A673 (cell line): ENCODE data around the gene SLC44A3. TPM values are rescaled to one million over a fixed set of nuclear protein-coding genes. Genes with fewer than 3 reads are reported as not detected.

Experiments
- BruUV-seq: library from RNA; stranded (reverse); fragments of 400-500 nt; replicated peaks from 2 replicates; lab custom pipeline; 2021; lab: Mats Ljungman, UMichigan
- CTCF ChIA-PET: fragments of 300-600 bp; sonication (Branson Sonifier 250); formaldehyde crosslinking; loops from one replicate; lab custom pipeline; 2022; ENCODE audit warnings: antibody characterized with exemption; lab: Charles Lee
- POLR2A ChIA-PET: fragments of 300-600 bp; sonication (Branson Sonifier 250); formaldehyde crosslinking; loops from one replicate; lab custom pipeline; 2022; ENCODE audit warnings: antibody characterized with exemption; ENCODE audit not compliant: low non-redundant PET; lab: Charles Lee
- DNase-seq: peaks from one replicate; pipeline ENCODE4 v3.0.0-alpha.2; 2015; ENCODE audit warnings: low spot score
- H3K27ac ChIP-seq: fragments of 200-600 bp; sonication (generic); 2 replicates; pipeline ENCODE4 v1.5.1; 2016; ENCODE audit warnings: mixed run types, low read depth, mild to moderate bottlenecking, mixed read lengths, antibody characterized with exemption, low read length; ENCODE audit not compliant: poor library complexity, severe bottlenecking
- H3K27me3 ChIP-seq: fragments of 200-600 bp; sonication (generic); replicated peaks from 2 replicates; pipeline ENCODE4 v1.6.1; 2017; ENCODE audit warnings: mixed run types, low read depth, mild to moderate bottlenecking, mixed read lengths, antibody characterized with exemption, low read length; ENCODE audit not compliant: insufficient read depth, poor library complexity
- H3K36me3 ChIP-seq: fragments of 200-600 bp; sonication (generic); 2 replicates; pipeline ENCODE4 v1.6.1; 2016; ENCODE audit warnings: mixed run types, mild to moderate bottlenecking, mixed read lengths, antibody characterized with exemption, low read length; ENCODE audit not compliant: insufficient read depth, poor library complexity, severe bottlenecking
- H3K4me1 ChIP-seq: fragments of 200-600 bp; sonication (generic); 2 replicates; pipeline ENCODE4 v1.6.1; 2017; ENCODE audit warnings: mixed run types, mild to moderate bottlenecking, mixed read lengths, antibody characterized with exemption, low read length; ENCODE audit not compliant: insufficient read depth, poor library complexity, severe bottlenecking
- H3K4me3 ChIP-seq: fragments of 200-600 bp; sonication (generic); 2 replicates; pipeline ENCODE4 v1.5.1; 2016; ENCODE audit warnings: low read depth, mixed run types, mild to moderate bottlenecking, mixed read lengths, low read length; ENCODE audit not compliant: poor library complexity, severe bottlenecking
- H3K9me3 ChIP-seq: fragments of 200-600 bp; sonication (generic); 2 replicates; pipeline ENCODE4 v1.6.1; 2016; ENCODE audit warnings: mixed run types, low read depth, mild to moderate bottlenecking, mixed read lengths, antibody characterized with exemption, low read length; ENCODE audit not compliant: poor library complexity, severe bottlenecking
- EZH2 ChIP-seq: fragments of 200-600 bp; sonication (generic); IDR thresholded peaks from 2 replicates; pipeline ENCODE4 v1.6.1; 2017; ENCODE audit warnings: borderline replicate concordance, low read depth, mild to moderate bottlenecking, mixed read lengths, antibody characterized with exemption, low read length; ENCODE audit not compliant: poor library complexity, severe bottlenecking
- intact Hi-C: fragments of 100-400 bp; cut with micrococcal nuclease; formaldehyde crosslinking; loops from one replicate; pipeline ENCODE4 v1.10.0; 2022; ENCODE audit not compliant: unreplicated experiment
- total RNA-seq: library from RNA; stranded (reverse); gene quantifications from 2 replicates; pipeline ENCODE4 v1.2.3, GENCODE V29; 2021
- TF ChIP-seq, protein P1 (sequence below): fragments of 300-800, 200-600 bp; sonication (generic); conservative IDR thresholded peaks from 2 replicates; pipeline ENCODE4 v1.5.1; 2017; ENCODE audit warnings: low read depth, mild to moderate bottlenecking, antibody characterized with exemption, low read length, moderate library complexity, mixed read lengths

The SLC44A3 gene
- total RNA-seq, 1 experiment from 2014 or later = not detected

GRCh38 chr1:94821636-94822305 lies 1.6 kb downstream of the SLC44A3 start:
- CTCF ChIA-PET = no interaction called here
- no peaks in the 10 kb centered on the region for H3K4me1 ChIP-seq
- BruUV-seq = no TSS peak
- TF ChIP-seq, protein P1, sequence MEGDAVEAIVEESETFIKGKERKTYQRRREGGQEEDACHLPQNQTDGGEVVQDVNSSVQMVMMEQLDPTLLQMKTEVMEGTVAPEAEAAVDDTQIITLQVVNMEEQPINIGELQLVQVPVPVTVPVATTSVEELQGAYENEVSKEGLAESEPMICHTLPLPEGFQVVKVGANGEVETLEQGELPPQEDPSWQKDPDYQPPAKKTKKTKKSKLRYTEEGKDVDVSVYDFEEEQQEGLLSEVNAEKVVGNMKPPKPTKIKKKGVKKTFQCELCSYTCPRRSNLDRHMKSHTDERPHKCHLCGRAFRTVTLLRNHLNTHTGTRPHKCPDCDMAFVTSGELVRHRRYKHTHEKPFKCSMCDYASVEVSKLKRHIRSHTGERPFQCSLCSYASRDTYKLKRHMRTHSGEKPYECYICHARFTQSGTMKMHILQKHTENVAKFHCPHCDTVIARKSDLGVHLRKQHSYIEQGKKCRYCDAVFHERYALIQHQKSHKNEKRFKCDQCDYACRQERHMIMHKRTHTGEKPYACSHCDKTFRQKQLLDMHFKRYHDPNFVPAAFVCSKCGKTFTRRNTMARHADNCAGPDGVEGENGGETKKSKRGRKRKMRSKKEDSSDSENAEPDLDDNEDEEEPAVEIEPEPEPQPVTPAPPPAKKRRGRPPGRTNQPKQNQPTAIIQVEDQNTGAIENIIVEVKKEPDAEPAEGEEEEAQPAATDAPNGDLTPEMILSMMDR = no peak
- H3K36me3 ChIP-seq = no peaks in the 10 kb centered on the region
- H3K27me3 ChIP-seq = peaks cover 38% of the 10 kb centered on the region
- no peak overlapping the region for H3K4me3 ChIP-seq
- H3K9me3 ChIP-seq = no peaks in the 10 kb centered on the region
- intact Hi-C loops = no loop called here
- POLR2A ChIA-PET = no interaction called here
- no peak for DNase-seq
- H3K27ac ChIP-seq = no peak overlapping the region

- no peak for DNase-seq
- H3K9me3 ChIP-seq = no peaks in the 10 kb centered on the region
- no peak overlapping the region for H3K4me3 ChIP-seq
- H3K27me3 ChIP-seq = peaks cover 38% of the 10 kb centered on the region
- intact Hi-C loops = no loop called here
- CTCF ChIA-PET = no interaction called here
- no peak overlapping the region for H3K27ac ChIP-seq
- POLR2A ChIA-PET = no interaction called here
- no TSS peak for BruUV-seq
- no peaks in the 10 kb centered on the region for H3K36me3 ChIP-seq
- no peak for TF ChIP-seq EZH2
- no peaks in the 10 kb centered on the region for H3K4me1 ChIP-seq
Measured at GRCh38 chr1:94823116-94823515, 3.0 kb downstream of the SLC44A3 start.

DNA sequence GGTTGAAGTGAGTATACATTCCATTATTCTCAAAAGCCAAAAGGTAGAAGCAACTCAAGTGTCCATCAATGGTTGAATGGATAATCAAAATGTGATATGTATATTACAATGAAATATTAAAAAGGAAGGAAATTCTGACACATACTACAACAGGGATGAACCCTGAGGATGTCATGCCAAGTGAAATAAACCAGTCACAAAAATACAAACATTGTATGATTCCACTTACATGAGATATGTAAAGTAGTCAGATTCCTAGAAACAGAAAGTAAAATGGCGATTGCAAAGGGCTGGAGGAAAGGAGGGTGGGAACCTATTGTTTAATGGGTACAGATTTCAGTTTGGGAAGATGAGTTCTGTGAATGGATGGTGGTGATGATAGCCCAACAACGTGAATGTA lies 5.8 kb downstream of the SLC44A3 start:
- no peak overlapping the region for H3K27ac ChIP-seq
- intact Hi-C loops = no loop called here
- DNase-seq = no peak
- BruUV-seq = no TSS peak
- ChIA-PET POLR2A (no interaction called here), CTCF (no interaction called here)
- H3K27me3 ChIP-seq = peaks cover 33% of the 10 kb centered on the region
- TF ChIP-seq, protein P1 = no peak
- no peak for TF ChIP-seq EZH2
- no peaks in the 10 kb centered on the region for H3K4me1 ChIP-seq
- no peaks in the 10 kb centered on the region for H3K36me3 ChIP-seq
- no peak overlapping the region for H3K4me3 ChIP-seq
- H3K9me3 ChIP-seq = no peaks in the 10 kb centered on the region

- no peaks in the 10 kb centered on the region for H3K9me3 ChIP-seq
- no peak for TF ChIP-seq EZH2
- TF ChIP-seq, protein P1 = no peak
- POLR2A ChIA-PET = no interaction called here
- H3K36me3 ChIP-seq = no peaks in the 10 kb centered on the region
- no peak overlapping the region for H3K27ac ChIP-seq
- H3K4me3 ChIP-seq = no peak overlapping the region
- BruUV-seq = no TSS peak
- intact Hi-C loops = no loop called here
- H3K4me1 ChIP-seq = no peaks in the 10 kb centered on the region
- peaks cover 19% of the 10 kb centered on the region for H3K27me3 ChIP-seq
- CTCF ChIA-PET = interaction anchor here (0.6 kb wide), 1 partner anchor 234 kb away, joined by 3 read pairs; no protein-coding TSS in a partner anchor
- no peak for DNase-seq
Measured at GRCh38 chr1:94827434-94827833, 7.3 kb downstream of the SLC44A3 start.
